SK-N-SH treated with all-trans-retinoic acid at 6 μM for 48 hours (cell line): ENCODE measurements around the gene EN2.

Experiments
- ATAC-seq: fragments of 200-7000 bp; cut with Tn5 transposase; 3 replicates; pipeline ENCODE4 v1.9.1; 2020; ENCODE audit warnings: mild to moderate bottlenecking, moderate library complexity
- ARNTL ChIP-seq: fragments of 450-650 bp; formaldehyde crosslinking; IDR thresholded peaks from 2 replicates; pipeline ENCODE4 v1.5.0; 2020; ENCODE audit warnings: low read depth, mild to moderate bottlenecking, moderate library complexity, borderline replicate concordance
- BACH2 ChIP-seq: fragments of 250-450 bp; sonication (Bioruptor Pico); IDR thresholded peaks from 2 replicates; pipeline ENCODE4 v1.9.0; 2021; ENCODE audit warnings: mild to moderate bottlenecking, borderline replicate concordance
- CREB5 ChIP-seq: fragments of 250-450 bp; sonication (Bioruptor Pico); IDR thresholded peaks from 2 replicates; pipeline ENCODE4 v1.5.1; 2020; ENCODE audit warnings: low read depth, mild to moderate bottlenecking, moderate library complexity
- CSDC2 ChIP-seq: fragments of 250-450 bp; sonication (Bioruptor Pico); IDR thresholded peaks from 2 replicates; pipeline ENCODE4 v1.5.0; 2020; ENCODE audit warnings: mild to moderate bottlenecking, moderate library complexity
- CSRNP3 ChIP-seq: fragments of 250-450 bp; sonication (Bioruptor Pico); IDR thresholded peaks from 2 replicates; pipeline ENCODE4 v1.5.1; 2021; ENCODE audit warnings: mild to moderate bottlenecking, moderate library complexity
- GLIS3 ChIP-seq: fragments of 250-450 bp; sonication (Bioruptor Pico); IDR thresholded peaks from 2 replicates; pipeline ENCODE4 v1.5.0; 2020; ENCODE audit warnings: mild to moderate bottlenecking, moderate library complexity
- ISL1 ChIP-seq: fragments of 250-450 bp; sonication (Bioruptor Pico); IDR thresholded peaks from 2 replicates; pipeline ENCODE4 v2.1.2; 2022; ENCODE audit warnings: mild to moderate bottlenecking, moderate library complexity
- OSR1 ChIP-seq: fragments of 250-450 bp; sonication (Bioruptor Pico); IDR thresholded peaks from 2 replicates; pipeline ENCODE4 v1.8.0; 2022; ENCODE audit warnings: moderate library complexity, mild to moderate bottlenecking, inconsistent platforms
- POU6F1 ChIP-seq: fragments of 250-450 bp; sonication (Bioruptor Pico); IDR thresholded peaks from 2 replicates; pipeline ENCODE4 v1.8.0; 2021; ENCODE audit warnings: low read depth, mild to moderate bottlenecking, moderate library complexity, borderline replicate concordance
- PPARA ChIP-seq: fragments of 250-450 bp; sonication (Bioruptor Pico); IDR thresholded peaks from 2 replicates; pipeline ENCODE4 v1.5.0; 2020; ENCODE audit warnings: mild to moderate bottlenecking, borderline replicate concordance
- RARB ChIP-seq: fragments of 250-450 bp; sonication (Bioruptor Pico); IDR thresholded peaks from 2 replicates; pipeline ENCODE4 v1.8.0; 2021; ENCODE audit warnings: mild to moderate bottlenecking, moderate library complexity
- SNAI2 ChIP-seq: fragments of 250-450 bp; sonication (Bioruptor Pico); IDR thresholded peaks from 2 replicates; pipeline ENCODE4 v1.5.0; 2020; ENCODE audit warnings: mild to moderate bottlenecking, moderate library complexity
- TCF4 ChIP-seq: fragments of 250-450 bp; sonication (Bioruptor Pico); IDR thresholded peaks from 2 replicates; pipeline ENCODE4 v1.8.0; 2021; ENCODE audit warnings: mild to moderate bottlenecking, moderate library complexity, borderline replicate concordance
- TOX ChIP-seq: fragments of 250-450 bp; sonication (Bioruptor Pico); IDR thresholded peaks from 2 replicates; pipeline ENCODE4 v1.8.0; 2021; ENCODE audit warnings: mild to moderate bottlenecking, moderate library complexity, borderline replicate concordance
- TSHZ2 ChIP-seq: fragments of 250-450 bp; sonication (Bioruptor Pico); IDR thresholded peaks from 2 replicates; pipeline ENCODE4 v1.5.0; 2020; ENCODE audit warnings: mild to moderate bottlenecking, moderate library complexity
- ZC3H10 ChIP-seq: fragments of 250-450 bp; sonication (Bioruptor Pico); IDR thresholded peaks from 2 replicates; pipeline ENCODE4 v1.5.1; 2021; ENCODE audit warnings: mild to moderate bottlenecking, moderate library complexity
- ZFP3 ChIP-seq: fragments of 250-450 bp; sonication (Bioruptor Pico); IDR thresholded peaks from 2 replicates; pipeline ENCODE4 v1.5.0; 2020; ENCODE audit warnings: mild to moderate bottlenecking, moderate library complexity
- ZFP30 ChIP-seq: fragments of 450-650 bp; formaldehyde crosslinking; IDR thresholded peaks from 2 replicates; pipeline ENCODE4 v1.5.0; 2022; ENCODE audit warnings: mild to moderate bottlenecking, moderate library complexity
- ZNF565 ChIP-seq: fragments of 450-650 bp; formaldehyde crosslinking; conservative IDR thresholded peaks from 2 replicates; pipeline ENCODE4 v1.5.0; 2020; ENCODE audit warnings: low read depth, mild to moderate bottlenecking, moderate library complexity
- ZNF70 ChIP-seq: fragments of 450-650 bp; formaldehyde crosslinking; IDR thresholded peaks from 2 replicates; pipeline ENCODE4 v1.5.0; 2020; ENCODE audit warnings: mild to moderate bottlenecking, moderate library complexity
- ZNF8 ChIP-seq: fragments of 450-650 bp; formaldehyde crosslinking; IDR thresholded peaks from 2 replicates; pipeline ENCODE4 v1.5.0; 2020; ENCODE audit warnings: mild to moderate bottlenecking, moderate library complexity

EN2 gene

GRCh38 chr7:155411718-155412415 is 46.1 kb upstream of the EN2 start:
- no peak; the same call in 2 of the 3 replicates for ATAC-seq
- TF ChIP-seq ZFP3 (CRISPR knock-in tag) (no peak), PPARA (no peak), ZNF8 (CRISPR knock-in tag) (no peak), BACH2 (CRISPR knock-in tag) (no peak), SNAI2 (CRISPR knock-in tag) (no peak), ZFP30 (CRISPR knock-in tag) (no peak), TOX (CRISPR knock-in tag) (no peak), ZNF70 (CRISPR knock-in tag) (no peak), GLIS3 (no peak), CSDC2 (no peak), ARNTL (CRISPR knock-in tag) (no peak), TCF4 (no peak), TSHZ2 (CRISPR knock-in tag) (no peak), RARB (CRISPR knock-in tag) (no peak), ISL1 (CRISPR knock-in tag) (no peak), POU6F1 (CRISPR knock-in tag) (no peak)
- TF ChIP-seq, all 23 proteins: peak for 0

GRCh38 chr7:155412416-155413253 is 45.3 kb upstream of the EN2 start:
- ATAC-seq, result peak; percentile 90
- TF ChIP-seq PPARA, result no peak
- TF ChIP-seq SNAI2 (CRISPR knock-in tag), result no peak
- TF ChIP-seq ZNF565 (CRISPR knock-in tag), result no peak
- no peak for TF ChIP-seq ZC3H10
- TF ChIP-seq ZNF70 (CRISPR knock-in tag), result no peak
- no peak for TF ChIP-seq GLIS3
- no peak for TF ChIP-seq ZFP30 (CRISPR knock-in tag)
- no peak for TF ChIP-seq CSDC2
- no peak for TF ChIP-seq OSR1
- TF ChIP-seq ZNF8 (CRISPR knock-in tag), result no peak
- TF ChIP-seq TOX (CRISPR knock-in tag), result no peak
- TF ChIP-seq TSHZ2 (CRISPR knock-in tag), result no peak
- TF ChIP-seq BACH2 (CRISPR knock-in tag), result no peak
- TF ChIP-seq ARNTL (CRISPR knock-in tag), result no peak
- no peak for TF ChIP-seq ISL1 (CRISPR knock-in tag)
- TF ChIP-seq CREB5 (CRISPR knock-in tag), result no peak
- TF ChIP-seq CSRNP3, result no peak
- no peak for TF ChIP-seq POU6F1 (CRISPR knock-in tag)
- no peak for TF ChIP-seq RARB (CRISPR knock-in tag)
